Colon (tissue), 2 donors: ENCODE results near the gene DPH1.
"Not testable (repeated sequence)": the region's sequence is repeated elsewhere in the genome, so short reads cannot be mapped to it uniquely, and the experiment has no call there.

Source experiments
- FAIRE-seq: peaks from 2 replicates; lab custom pipeline; 2012; peaks lifted over from hg19 to GRCh38; lab: Jason Lieb, UNC
- donor health status: control.
- donor health status: control.

DPH1 gene

GRCh38 chr17:2008332-2009126, 21.4 kb upstream of the DPH1 start:
- no peak for FAIRE-seq

GRCh38 chr17:2009737-2010136, 20.2 kb upstream of the DPH1 start:
- FAIRE-seq: no peak

GRCh38 chr17:2011411-2012371, 18.3 kb upstream of the DPH1 start:
- no peak for FAIRE-seq

GRCh38 chr17:2012499-2012898, 17.5 kb upstream of the DPH1 start:
- no peak for FAIRE-seq

- not testable (repeated sequence) for FAIRE-seq
Measured at GRCh38 chr17:2013220-2013993, 16.5 kb upstream of the DPH1 start.

GRCh38 chr17:2013994-2014317, 16.0 kb upstream of the DPH1 start:
- FAIRE-seq: no peak

- FAIRE-seq: no peak
Measured at GRCh38 chr17:2015314-2015713, 14.6 kb upstream of the DPH1 start.

- FAIRE-seq: no peak
Measured at GRCh38 chr17:2016494-2016893, 13.5 kb upstream of the DPH1 start.

GRCh38 chr17:2017274-2017941, 12.5 kb upstream of the DPH1 start:
- no peak for FAIRE-seq

GRCh38 chr17:2018716-2019510, 11.0 kb upstream of the DPH1 start:
- FAIRE-seq: no peak

GRCh38 chr17:2019723-2020122, 10.2 kb upstream of the DPH1 start:
- FAIRE-seq: no peak

- FAIRE-seq: no peak
Measured at GRCh38 chr17:2020721-2021120, 9.2 kb upstream of the DPH1 start.

- FAIRE-seq: no peak
Measured at GRCh38 chr17:2022647-2023240, 7.2 kb upstream of the DPH1 start.

GRCh38 chr17:2023256-2023655, 6.7 kb upstream of the DPH1 start:
- FAIRE-seq: no peak

- no peak for FAIRE-seq
Measured at GRCh38 chr17:2023692-2024571, 6.0 kb upstream of the DPH1 start.

GRCh38 chr17:2024572-2025219, 5.3 kb upstream of the DPH1 start:
- no peak for FAIRE-seq

GRCh38 chr17:2025220-2025621, 4.7 kb upstream of the DPH1 start, which contains the start of gene RTN4RL1:
Gene RTN4RL1, minus strand, starts transcription at chr17:2025334. Its CDS starts 469 bp downstream, at chr17:2024865.
- FAIRE-seq: no peak

GRCh38 chr17:2025622-2026309, 4.2 kb upstream of the DPH1 start:
- no peak for FAIRE-seq
